Osteocyte (in vitro differentiated cells): ENCODE measurements around the gene MUC13. TPM values are rescaled to one million over a fixed set of nuclear protein-coding genes. Genes with fewer than 3 reads are reported as not detected.

Source experiments
- DNase-seq: peaks from one replicate; pipeline ENCODE4 v3.0.0; 2021; ENCODE audit warnings: mixed read lengths; ENCODE audit not compliant: unreplicated experiment; ENCODE audit errors: extremely low spot score
- H3K27ac Mint-ChIP-seq: one replicate; pipeline ENCODE4 v1.8.0; 2021; ENCODE audit warnings: mild to moderate bottlenecking, mixed read lengths; ENCODE audit not compliant: unreplicated experiment
- H3K27me3 Mint-ChIP-seq: one replicate; pipeline ENCODE4 v1.8.0; 2021; ENCODE audit warnings: mixed read lengths; ENCODE audit not compliant: unreplicated experiment
- H3K36me3 Mint-ChIP-seq: one replicate; pipeline ENCODE4 v1.8.0; 2021; ENCODE audit warnings: mixed read lengths; ENCODE audit not compliant: unreplicated experiment
- H3K4me1 Mint-ChIP-seq: one replicate; pipeline ENCODE4 v1.8.0; 2021; ENCODE audit warnings: mixed read lengths; ENCODE audit not compliant: unreplicated experiment
- H3K4me3 Mint-ChIP-seq: one replicate; pipeline ENCODE4 v1.8.0; 2021; ENCODE audit warnings: mild to moderate bottlenecking, moderate library complexity, mixed read lengths; ENCODE audit not compliant: unreplicated experiment
- H3K9me3 Mint-ChIP-seq: one replicate; pipeline ENCODE4 v1.8.0; 2021; ENCODE audit warnings: mixed read lengths; ENCODE audit not compliant: unreplicated experiment
- total RNA-seq: library from RNA; stranded (reverse); gene quantifications from 2 replicates; pipeline ENCODE4 v1.2.1, GENCODE V29; 2021
- TF ChIP-seq, protein P1 (sequence below): fragments of 200-600 bp; sonication (generic); IDR thresholded peaks from 2 replicates; pipeline ENCODE4 v1.5.0; 2021; ENCODE audit warnings: antibody characterized with exemption, mild to moderate bottlenecking, moderate library complexity

Gene MUC13
- total RNA-seq, 1 donor from 2014 or later, result not detected

DNA sequence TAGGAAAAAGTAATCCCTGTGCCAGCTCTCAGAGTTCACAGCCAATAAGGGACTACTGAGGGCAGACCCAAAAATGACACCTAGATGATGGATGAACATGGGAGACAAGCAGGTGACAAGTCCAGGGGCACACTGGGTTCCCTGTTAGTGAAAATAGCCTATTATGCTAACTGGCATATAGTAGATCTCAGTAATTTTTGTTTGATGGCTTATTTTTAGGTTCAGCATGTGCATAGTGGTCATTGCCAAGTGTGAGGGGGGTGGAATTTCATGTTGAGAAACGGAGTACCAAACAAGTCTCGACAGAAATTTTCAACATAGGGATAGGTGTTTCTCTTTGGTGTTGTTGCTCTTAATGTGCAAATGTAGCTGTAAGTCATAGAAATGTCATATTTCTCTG, 41.0 kb downstream of the MUC13 start:
- no peaks in the 10 kb centered on the region for H3K9me3 Mint-ChIP-seq
- H3K4me1 Mint-ChIP-seq, result no peaks in the 10 kb centered on the region
- H3K27ac Mint-ChIP-seq, result no peak overlapping the region
- no peak for DNase-seq
- H3K4me3 Mint-ChIP-seq, result no peak overlapping the region
- H3K27me3 Mint-ChIP-seq, result no peaks in the 10 kb centered on the region
- TF ChIP-seq, protein P1, sequence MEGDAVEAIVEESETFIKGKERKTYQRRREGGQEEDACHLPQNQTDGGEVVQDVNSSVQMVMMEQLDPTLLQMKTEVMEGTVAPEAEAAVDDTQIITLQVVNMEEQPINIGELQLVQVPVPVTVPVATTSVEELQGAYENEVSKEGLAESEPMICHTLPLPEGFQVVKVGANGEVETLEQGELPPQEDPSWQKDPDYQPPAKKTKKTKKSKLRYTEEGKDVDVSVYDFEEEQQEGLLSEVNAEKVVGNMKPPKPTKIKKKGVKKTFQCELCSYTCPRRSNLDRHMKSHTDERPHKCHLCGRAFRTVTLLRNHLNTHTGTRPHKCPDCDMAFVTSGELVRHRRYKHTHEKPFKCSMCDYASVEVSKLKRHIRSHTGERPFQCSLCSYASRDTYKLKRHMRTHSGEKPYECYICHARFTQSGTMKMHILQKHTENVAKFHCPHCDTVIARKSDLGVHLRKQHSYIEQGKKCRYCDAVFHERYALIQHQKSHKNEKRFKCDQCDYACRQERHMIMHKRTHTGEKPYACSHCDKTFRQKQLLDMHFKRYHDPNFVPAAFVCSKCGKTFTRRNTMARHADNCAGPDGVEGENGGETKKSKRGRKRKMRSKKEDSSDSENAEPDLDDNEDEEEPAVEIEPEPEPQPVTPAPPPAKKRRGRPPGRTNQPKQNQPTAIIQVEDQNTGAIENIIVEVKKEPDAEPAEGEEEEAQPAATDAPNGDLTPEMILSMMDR, result no peak
- H3K36me3 Mint-ChIP-seq, result no peaks in the 10 kb centered on the region

DNA sequence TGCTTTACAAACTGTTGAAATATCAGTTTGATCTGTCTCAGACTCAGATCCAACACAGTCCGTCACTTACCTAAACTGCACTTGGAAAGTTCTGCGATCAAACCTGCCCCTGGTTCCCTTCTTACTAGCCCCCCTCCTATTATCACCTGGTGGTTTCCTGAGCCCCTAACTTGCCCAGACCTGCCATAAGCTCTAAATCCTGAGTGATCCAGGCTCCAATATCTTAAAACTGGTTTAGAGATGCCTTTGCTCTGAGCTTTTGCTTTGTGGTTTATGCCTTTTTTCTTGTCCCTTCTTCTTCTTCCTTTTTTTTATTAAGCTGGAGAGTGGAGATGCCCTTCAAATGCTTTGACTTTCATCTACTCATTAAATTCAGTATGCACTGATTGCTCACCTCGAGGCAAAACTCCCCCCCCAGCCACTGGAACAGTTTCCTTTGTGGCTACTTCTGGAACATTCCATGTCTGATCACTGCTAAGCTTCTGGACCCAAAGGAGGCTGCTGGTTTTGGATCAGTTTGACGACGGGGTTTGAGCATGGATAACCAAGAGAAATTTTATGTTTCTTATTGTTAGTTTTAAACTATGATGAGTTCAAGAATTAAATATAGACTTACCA, 43.9 kb downstream of the MUC13 start:
- Mint-ChIP-seq H3K27me3 (no peaks in the 10 kb centered on the region), H3K4me1 (peaks cover 7% of the 10 kb centered on the region), H3K36me3 (no peaks in the 10 kb centered on the region), H3K4me3 (no peak overlapping the region), H3K9me3 (no peaks in the 10 kb centered on the region), H3K27ac (no peak overlapping the region)
- no peak for DNase-seq
- TF ChIP-seq, protein P1, result no peak

GRCh38 chr3:124888482-124889441, 45.8 kb downstream of the MUC13 start:
- no peak for DNase-seq
- Mint-ChIP-seq H3K9me3 (no peaks in the 10 kb centered on the region), H3K27me3 (no peaks in the 10 kb centered on the region), H3K4me3 (no peak overlapping the region), H3K4me1 (peaks cover 25% of the 10 kb centered on the region), H3K36me3 (peaks cover 3% of the 10 kb centered on the region), H3K27ac (no peak overlapping the region)
- TF ChIP-seq, protein P1, result no peak

DNA sequence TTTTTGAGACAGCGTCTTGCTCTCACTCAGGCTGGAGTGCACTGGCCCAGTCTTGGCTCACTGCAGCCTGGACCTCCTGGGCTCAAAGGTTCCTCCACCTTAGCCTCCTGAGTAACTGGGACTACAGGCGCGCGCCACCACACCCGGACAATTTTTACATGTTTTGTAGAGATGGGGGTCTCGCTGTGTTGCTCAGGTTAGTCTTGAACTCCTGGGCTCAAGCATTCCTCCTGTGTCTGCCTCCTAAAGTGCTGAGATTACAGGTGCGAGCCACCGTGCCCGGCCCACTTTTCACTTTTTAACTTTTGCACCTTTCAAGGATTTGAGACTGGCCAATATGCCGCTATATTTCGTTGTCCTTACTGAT, 46.6 kb downstream of the MUC13 start:
- Mint-ChIP-seq H3K9me3 (no peaks in the 10 kb centered on the region), H3K4me3 (peak overlapping the region; percentile 63), H3K4me1 (peaks cover 34% of the 10 kb centered on the region)

More for the DNA sequence above, 46.6 kb downstream of the MUC13 start:
- TF ChIP-seq, protein P1, result no peak
- DNase-seq, result no peak
- Mint-ChIP-seq H3K27me3 (no peaks in the 10 kb centered on the region), H3K36me3 (peaks cover 7% of the 10 kb centered on the region), H3K27ac (no peak overlapping the region)
